IMR-90 (cell line): ENCODE data around the gene DNAH5. TPM values are rescaled to one million over a fixed set of nuclear protein-coding genes. Genes with fewer than 3 reads are reported as not detected.

Source experiments
- ATAC-seq: fragments of 200-7000 bp; cut with Tn5 transposase; 2 replicates; pipeline ENCODE4 v1.9.1; 2020; ENCODE audit warnings: low read depth, mild to moderate bottlenecking, moderate library complexity
- BruUV-seq: library from RNA; stranded (reverse); fragments of 400-500 nt; replicated peaks from 2 replicates; lab custom pipeline; 2021; lab: Mats Ljungman, UMichigan
- CTCF ChIA-PET: fragments of 300-600 bp; formaldehyde crosslinking; extraction: SDS; loops from one replicate; lab custom pipeline; 2021; ENCODE audit warnings: antibody characterized with exemption; lab: Yijun Ruan, JAX
- POLR2A ChIA-PET: fragments of 300-600 bp; sonication (Branson Sonifier 250); formaldehyde crosslinking; loops from one replicate; lab custom pipeline; 2022; ENCODE audit warnings: antibody characterized with exemption; ENCODE audit not compliant: unreplicated experiment; lab: Charles Lee
- DNase-seq: peaks from one replicate; pipeline ENCODE4 v3.0.0; 2013
- H2AFZ ChIP-seq: replicated peaks from 2 replicates; pipeline ENCODE3; 2013; ENCODE audit warnings: low read length, mild to moderate bottlenecking; ENCODE audit not compliant: poor library complexity
- H2AK5ac ChIP-seq: 2 replicates; pipeline ENCODE4 v1.6.1; 2013; ENCODE audit warnings: low read depth, low read length, inconsistent platforms
- H2AK9ac ChIP-seq: replicated peaks from 2 replicates; pipeline ENCODE3; 2013; ENCODE audit warnings: mild to moderate bottlenecking, low read depth, low read length, moderate library complexity; ENCODE audit not compliant: poor library complexity
- H2BK120ac ChIP-seq: 2 replicates; pipeline ENCODE4 v1.6.1; 2013; ENCODE audit warnings: low read depth, low read length, inconsistent platforms
- H2BK15ac ChIP-seq: 3 replicates; pipeline ENCODE4 v1.6.1; 2013; ENCODE audit warnings: low read depth, low read length, inconsistent platforms
- H2BK20ac ChIP-seq: 2 replicates; pipeline ENCODE4 v1.6.1; 2013; ENCODE audit warnings: low read depth, mild to moderate bottlenecking, inconsistent platforms, low read length, moderate library complexity
- H2BK5ac ChIP-seq: 2 replicates; pipeline ENCODE4 v1.6.1; 2013; ENCODE audit warnings: mild to moderate bottlenecking, low read depth, low read length, inconsistent platforms; ENCODE audit not compliant: poor library complexity, severe bottlenecking
- H3K14ac ChIP-seq: replicated peaks from 2 replicates; pipeline ENCODE4 v1.6.1; 2013; ENCODE audit warnings: low read depth, low read length, inconsistent platforms
- H3K18ac ChIP-seq: 2 replicates; pipeline ENCODE4 v1.6.1; 2013; ENCODE audit warnings: low read depth, low read length, control low read depth
- H3K23ac ChIP-seq: 2 replicates; pipeline ENCODE4 v1.6.1; 2013; ENCODE audit warnings: low read depth, low read length, inconsistent platforms
- H3K27ac ChIP-seq: 2 replicates; pipeline ENCODE4 v1.5.1; 2013; ENCODE audit warnings: mild to moderate bottlenecking, control low read depth, low read length; ENCODE audit not compliant: insufficient read depth
- H3K27me3 ChIP-seq: 2 replicates; pipeline ENCODE4 v1.6.1; 2013; ENCODE audit warnings: low read length; ENCODE audit not compliant: control insufficient read depth, insufficient read depth
- H3K36me3 ChIP-seq: 2 replicates; pipeline ENCODE4 v1.6.1; 2013; ENCODE audit warnings: low read length, mixed read lengths; ENCODE audit not compliant: control insufficient read depth, insufficient read depth
- H3K4ac ChIP-seq: 2 replicates; pipeline ENCODE4 v1.6.1; 2013; ENCODE audit warnings: low read depth, low read length, inconsistent platforms
- H3K4me1 ChIP-seq: 2 replicates; pipeline ENCODE4 v1.6.1; 2013; ENCODE audit warnings: low read length, mixed read lengths; ENCODE audit not compliant: control insufficient read depth, insufficient read depth
- H3K4me2 ChIP-seq: 2 replicates; pipeline ENCODE4 v1.6.1; 2013; ENCODE audit warnings: low read depth, mild to moderate bottlenecking, control low read depth, low read length, moderate library complexity
- H3K4me3 ChIP-seq: 2 replicates; pipeline ENCODE4 v1.5.1; 2013; ENCODE audit warnings: low read depth, mild to moderate bottlenecking, control low read depth, low read length, moderate library complexity; ENCODE audit not compliant: insufficient read depth
- H3K56ac ChIP-seq: 2 replicates; pipeline ENCODE4 v1.6.1; 2013; ENCODE audit warnings: low read length, inconsistent platforms; ENCODE audit not compliant: insufficient read depth; ENCODE audit errors: extremely low read depth
- H3K79me1 ChIP-seq, 2 experiments: 2 replicates each; pipeline ENCODE4 v1.6.1; 2013; ENCODE audit warnings: low read length in 2 of 2, inconsistent platforms in 1 of 2, low read depth in 1 of 2
- H3K9ac ChIP-seq: 2 replicates; pipeline ENCODE4 v1.6.1; 2013; ENCODE audit warnings: low read depth, low read length, control low read depth
- H3K9me1 ChIP-seq: 2 replicates; pipeline ENCODE4 v1.6.1; 2013; ENCODE audit warnings: low read length, inconsistent platforms; ENCODE audit not compliant: insufficient read depth
- H3K9me3 ChIP-seq: 2 replicates; pipeline ENCODE4 v1.6.1; 2013; ENCODE audit warnings: low read length; ENCODE audit not compliant: control insufficient read depth, insufficient read depth
- H4K20me1 ChIP-seq: 2 replicates; pipeline ENCODE4 v1.6.1; 2013; ENCODE audit warnings: low read length, inconsistent platforms; ENCODE audit not compliant: insufficient read depth
- H4K5ac ChIP-seq: 2 replicates; pipeline ENCODE4 v1.6.1; 2013; ENCODE audit warnings: mild to moderate bottlenecking, low read depth, low read length, control low read depth
- H4K8ac ChIP-seq, 2 experiments: 2 replicates each; pipeline ENCODE4 v1.6.1; 2013; ENCODE audit warnings: low read depth in 2 of 2, low read length in 2 of 2, control low read depth in 1 of 2, inconsistent platforms in 1 of 2
- H4K91ac ChIP-seq: 2 replicates; pipeline ENCODE4 v1.6.1; 2013; ENCODE audit warnings: low read depth, low read length, inconsistent platforms; ENCODE audit not compliant: insufficient read depth
- BHLHE40 ChIP-seq: fragments of 150-350 bp; IDR thresholded peaks from 2 replicates; pipeline ENCODE4 v1.6.1; 2016; ENCODE audit warnings: mild to moderate bottlenecking, low read depth, low read length
- CEBPB ChIP-seq: IDR thresholded peaks from 2 replicates; pipeline ENCODE4 v1.6.1; 2012; ENCODE audit warnings: low read depth, low read length, improper control_type of control experiment
- CTCF ChIP-seq: conservative IDR thresholded peaks from 2 replicates; pipeline ENCODE4 v1.5.1; 2012; ENCODE audit warnings: mild to moderate bottlenecking, low read depth, low read length, improper control_type of control experiment
- MAFK ChIP-seq: IDR thresholded peaks from 2 replicates; pipeline ENCODE4 v1.6.1; 2012; ENCODE audit warnings: low read depth, low read length, improper control_type of control experiment
- NFE2L2 ChIP-seq: fragments of 150-350 bp; IDR thresholded peaks from 2 replicates; pipeline ENCODE4 v1.6.1; 2016; ENCODE audit warnings: low read depth, mild to moderate bottlenecking, low read length
- USF2 ChIP-seq: fragments of 150-350 bp; IDR thresholded peaks from 2 replicates; pipeline ENCODE4 v1.6.1; 2017; ENCODE audit warnings: mild to moderate bottlenecking, antibody characterized with exemption, low read length, low read depth
- WGBS, 2 experiments: methylation state at CpG; one replicate each; pipeline versions ENCODE4 v1.1.5 to v1.1.7; 2013; ENCODE audit warnings: missing lambda C conversion rate in 2 of 2; ENCODE audit not compliant: insufficient read length in 1 of 2; ENCODE audit errors: extremely low coverage in 2 of 2; 5-methylcytosine and 5-hydroxymethylcytosine counted together
- dilution Hi-C: fragments of 300-500 bp; cut with HindIII; formaldehyde crosslinking; loops from one replicate; pipeline ENCODE4 v1.14.3; 2018; ENCODE audit warnings: low sequenced_read_pairs; ENCODE audit not compliant: unreplicated experiment
- in situ Hi-C: fragments of 300-500 bp; cut with MboI; formaldehyde crosslinking; loops from 3 replicates; pipeline ENCODE4 v1.14.3; 2019; ENCODE audit warnings: low sequenced_read_pairs, inconsistent platforms, mixed read lengths
- intact Hi-C: fragments of 100-400 bp; cut with micrococcal nuclease; formaldehyde crosslinking; loops from 2 replicates; pipeline ENCODE4 v1.10.0; 2022
- polyA plus RNA-seq, 3 experiments: library from polyadenylated mRNA; depleted of rRNA; stranded (reverse); fragments of >200 nt; gene quantifications; 2 replicates each; pipeline ENCODE4 v1.2.3, GENCODE V29; 2012; ENCODE audit warnings: low replicate concordance in 1 of 3
- total RNA-seq: library from RNA; depleted of rRNA; stranded (reverse); fragments of >200 nt; gene quantifications from 2 replicates; pipeline ENCODE4 v1.2.3, GENCODE V29; 2012

Gene DNAH5
- total and polyA plus RNA-seq, 2 of the 4 experiments (the other 2 are of a cell fraction): 1.9 to 4.3 TPM

GRCh38 chr5:13700626-13701025 lies 243.9 kb downstream of the DNAH5 start:
- ATAC-seq: no peak

More at GRCh38 chr5:13700626-13701025, 243.9 kb downstream of the DNAH5 start:
- Histone ChIP-seq H3K27me3 (no peaks in the 10 kb centered on the region), H4K91ac (no peak overlapping the region), H3K9ac (no peak overlapping the region), H3K9me1 (peaks cover 2% of the 10 kb centered on the region; the same call in 1 of the 2 replicates), H3K9me3 (0 out of 2 replicates have a peak, but pooled peaks cover 2% of the 10 kb centered on the region), H4K5ac (no peak overlapping the region), H3K4ac (no peak overlapping the region), H3K79me1 (no peaks in the 10 kb centered on the region), H3K4me3 (no peak overlapping the region), H2AK9ac (no peak overlapping the region), H3K23ac (no peak overlapping the region), H2AK5ac (no peak overlapping the region), H4K20me1 (no peaks in the 10 kb centered on the region), H2BK15ac (no peak overlapping the region), H2BK20ac (no peak overlapping the region), H3K14ac (no peak overlapping the region), H3K18ac (no peak overlapping the region), H3K36me3 (peaks cover 9% of the 10 kb centered on the region), H3K27ac (no peak overlapping the region), H4K8ac (no peak overlapping the region), H2BK5ac (no peak overlapping the region), H2BK120ac (no peak overlapping the region), H3K4me1 (no peaks in the 10 kb centered on the region), H2AFZ (no peak overlapping the region), H3K4me2 (no peak overlapping the region), H3K56ac (no peak overlapping the region)
- in situ Hi-C loops (no loop called here), intact Hi-C loops (no loop called here), dilution Hi-C loops (no loop called here)
- ChIA-PET CTCF (no interaction called here), POLR2A (no interaction called here)
- no peak for DNase-seq
- BruUV-seq: no TSS peak
- WGBS, 2 experiments: no CpG with 5 or more reads among the region's 6 CpGs
- TF ChIP-seq MAFK (no peak), USF2 (no peak), CEBPB (no peak), CTCF (no peak), BHLHE40 (no peak), NFE2L2 (no peak)
